Islet of Langerhans (tissue), 1 donor: ENCODE measurements around the gene GCAT.

Experiments
- FAIRE-seq: peaks from one replicate; lab custom pipeline; 2011; peaks lifted over from hg19 to GRCh38; lab: Jason Lieb, UNC

Gene GCAT

DNA sequence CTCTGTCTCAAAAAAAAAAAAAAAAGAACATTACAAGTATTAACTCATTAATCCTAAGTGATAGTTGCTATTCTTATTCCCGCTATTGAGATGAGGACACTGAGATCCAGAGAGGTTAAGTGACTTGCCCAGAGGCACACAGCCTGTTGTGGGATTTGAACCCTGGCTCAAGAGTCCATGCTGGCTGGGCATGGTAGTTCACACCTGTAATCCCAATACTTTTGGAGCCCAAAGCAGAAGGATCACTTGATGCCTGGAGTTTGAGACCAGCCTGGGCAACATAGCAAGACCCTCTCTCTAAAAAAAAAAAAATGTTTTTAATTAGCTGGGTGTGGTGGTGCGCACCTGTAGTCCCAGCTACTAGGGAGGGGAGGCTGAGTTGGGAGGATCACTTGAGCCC, 4.1 kb downstream of the GCAT start:
- no peak for FAIRE-seq

DNA sequence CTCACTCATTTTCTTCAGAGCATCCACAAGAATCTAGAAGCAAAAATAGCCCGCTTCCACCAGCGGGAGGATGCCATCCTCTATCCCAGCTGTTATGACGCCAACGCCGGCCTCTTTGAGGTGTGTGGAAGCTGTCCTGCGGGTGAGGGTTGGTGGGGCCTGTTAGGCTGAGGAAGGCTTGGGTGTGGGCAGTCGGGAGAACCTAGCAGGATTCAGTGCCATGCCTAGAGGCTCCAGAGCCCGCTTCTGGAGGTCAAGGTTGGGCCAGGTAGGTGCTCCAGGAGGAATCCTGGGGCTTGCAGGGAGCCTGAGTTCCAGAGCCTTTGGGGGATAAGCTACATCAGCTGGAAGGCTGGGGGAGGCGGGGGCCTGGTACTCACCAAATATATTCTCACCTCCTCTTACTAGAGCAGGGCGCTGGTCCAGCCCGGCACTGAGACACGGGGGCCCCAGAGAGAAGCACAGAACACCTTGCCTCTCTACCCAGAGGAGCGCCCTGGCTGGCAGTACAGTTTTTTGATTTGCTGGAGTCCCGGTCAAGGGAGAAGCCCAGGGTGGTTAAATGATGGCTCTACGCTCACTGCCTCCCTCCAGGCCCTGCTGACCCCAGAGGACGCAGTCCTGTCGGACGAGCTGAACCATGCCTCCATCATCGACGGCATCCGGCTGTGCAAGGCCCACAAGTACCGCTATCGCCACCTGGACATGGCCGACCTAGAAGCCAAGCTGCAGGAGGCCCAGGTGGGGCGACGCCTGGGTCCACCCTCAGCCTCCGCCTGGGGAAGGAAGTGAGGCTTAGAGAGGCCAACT, 5.3 kb downstream of the GCAT start:
- FAIRE-seq: no peak

DNA sequence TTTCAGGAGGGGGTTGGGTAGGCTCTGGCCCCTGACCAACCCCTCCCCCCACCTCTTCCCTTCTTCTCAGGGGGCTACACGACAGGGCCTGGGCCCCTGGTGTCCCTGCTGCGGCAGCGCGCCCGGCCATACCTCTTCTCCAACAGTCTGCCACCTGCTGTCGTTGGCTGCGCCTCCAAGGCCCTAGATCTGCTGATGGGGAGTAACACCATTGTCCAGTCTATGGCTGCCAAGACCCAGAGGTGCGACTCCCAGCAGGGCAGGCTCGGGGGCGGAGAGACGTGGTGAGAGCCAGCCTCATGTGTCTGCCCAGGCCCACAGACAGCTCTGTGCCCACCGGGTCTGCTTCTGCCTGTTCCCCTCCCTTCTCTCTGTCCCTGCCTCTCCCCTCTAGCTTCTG, 7.9 kb downstream of the GCAT start:
- FAIRE-seq: no peak

DNA sequence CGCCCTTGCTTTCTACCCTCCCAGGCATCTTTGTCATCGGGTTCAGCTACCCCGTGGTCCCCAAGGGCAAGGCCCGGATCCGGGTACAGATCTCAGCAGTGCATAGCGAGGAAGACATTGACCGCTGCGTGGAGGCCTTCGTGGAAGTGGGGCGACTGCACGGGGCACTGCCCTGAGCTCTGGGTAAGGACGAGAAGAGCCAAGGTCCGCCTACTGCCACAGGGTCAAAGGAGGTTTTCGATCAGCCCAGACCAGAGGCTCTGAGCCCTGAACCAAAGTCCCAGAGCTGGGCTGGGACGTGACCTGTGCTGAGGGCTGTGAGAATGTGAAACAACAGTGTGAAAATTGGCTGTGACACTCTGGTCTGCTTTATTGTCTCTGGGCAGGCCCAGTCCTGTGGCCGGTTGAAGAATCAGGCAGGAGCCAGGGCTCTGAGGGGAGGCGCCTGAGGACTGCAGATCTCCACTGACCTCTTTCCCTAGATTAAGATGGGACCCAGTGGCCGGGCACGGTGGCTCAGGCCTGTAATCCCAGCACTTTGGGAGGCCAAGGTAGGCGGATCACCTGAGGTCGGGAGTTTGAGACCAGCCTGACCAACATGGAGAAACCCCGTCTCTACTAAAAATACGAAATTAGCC, 8.9 kb downstream of the GCAT start:
- FAIRE-seq: no peak

DNA sequence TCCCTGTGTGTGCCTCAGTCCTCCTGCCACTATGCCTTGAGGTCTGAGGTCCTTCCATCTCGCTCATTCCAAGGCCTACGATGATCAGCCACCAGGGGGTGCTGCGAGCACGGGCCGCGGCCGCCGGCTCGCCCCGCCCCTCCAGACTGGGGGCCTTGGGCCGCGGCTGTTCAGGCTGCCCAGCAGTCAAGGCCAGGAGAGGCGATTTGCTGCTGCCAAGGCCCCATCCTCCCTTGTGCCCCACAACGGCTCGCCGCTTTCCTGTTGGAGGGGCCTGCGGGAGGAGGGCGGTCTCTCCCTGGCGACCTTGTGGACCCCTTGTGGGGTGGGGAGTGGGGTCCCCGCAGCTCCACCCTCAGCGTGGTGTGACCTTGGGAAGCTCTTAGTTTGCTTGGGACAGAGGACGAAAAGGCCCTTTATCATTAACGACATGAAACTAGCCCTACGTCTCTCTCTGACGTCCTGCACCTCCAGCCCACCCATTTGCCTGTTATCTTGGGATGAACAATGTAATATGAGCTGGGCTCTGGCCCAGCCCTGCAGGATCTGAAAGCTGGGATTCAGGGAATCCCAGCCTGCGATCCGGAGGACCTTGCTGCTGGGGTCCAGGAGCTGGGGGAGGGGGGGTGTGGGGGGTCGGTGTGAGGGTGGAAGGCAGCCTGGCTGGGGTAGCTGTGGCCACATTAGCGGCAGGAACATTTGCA, 10.1 kb downstream of the GCAT start:
- no peak for FAIRE-seq

DNA sequence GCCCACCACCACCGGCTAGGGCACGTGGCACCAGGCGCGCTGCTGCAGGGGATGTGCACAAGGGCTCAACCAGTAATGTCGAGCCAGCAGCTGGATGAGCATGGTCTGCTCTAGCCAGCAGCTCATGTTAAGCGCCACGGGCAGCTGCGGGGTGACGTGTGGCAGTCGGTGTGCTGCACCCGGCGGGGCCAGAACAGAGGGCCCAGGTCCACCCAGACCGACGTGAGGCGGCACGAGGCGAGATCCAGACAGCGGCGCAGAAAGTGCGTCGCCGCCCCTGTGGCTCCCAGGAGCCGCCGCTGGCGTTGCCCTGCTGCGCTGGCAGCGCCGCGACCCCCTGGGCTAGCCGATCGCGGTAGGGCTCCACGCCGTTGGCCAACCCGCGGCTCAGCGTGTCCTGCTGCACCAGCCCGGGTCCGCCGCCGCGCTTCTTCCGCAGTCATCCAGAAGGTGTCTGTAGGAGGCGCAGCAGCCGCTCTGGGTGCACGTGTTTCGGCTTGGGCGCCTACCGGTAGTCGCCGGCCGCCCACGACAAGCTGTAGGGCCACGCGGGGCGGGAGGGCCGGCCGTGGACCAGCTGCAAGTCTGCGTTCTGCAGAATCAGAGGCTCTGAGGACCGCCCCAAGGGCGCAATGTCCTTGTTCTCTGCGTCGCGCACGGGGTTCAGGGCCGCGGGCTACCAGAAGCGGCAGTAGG, 10.8 kb downstream of the GCAT start:
- no peak for FAIRE-seq

DNA sequence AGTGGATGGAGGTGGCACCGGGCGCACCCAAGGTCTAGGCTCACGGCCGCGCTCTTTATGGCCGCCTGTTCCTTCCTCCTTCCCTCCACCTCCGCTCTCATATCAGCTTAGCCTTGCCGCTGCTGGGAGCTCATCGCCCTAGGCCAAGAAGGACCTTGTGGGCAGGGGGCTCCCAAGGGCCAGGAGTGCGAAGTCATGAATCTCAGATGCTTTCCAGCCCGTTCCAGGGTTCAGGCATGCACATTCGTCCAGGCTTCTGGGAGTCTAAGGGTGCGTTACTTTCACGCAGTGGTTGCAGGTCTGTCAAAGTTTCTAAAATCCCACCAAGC, 11.3 kb downstream of the GCAT start:
- FAIRE-seq: no peak

DNA sequence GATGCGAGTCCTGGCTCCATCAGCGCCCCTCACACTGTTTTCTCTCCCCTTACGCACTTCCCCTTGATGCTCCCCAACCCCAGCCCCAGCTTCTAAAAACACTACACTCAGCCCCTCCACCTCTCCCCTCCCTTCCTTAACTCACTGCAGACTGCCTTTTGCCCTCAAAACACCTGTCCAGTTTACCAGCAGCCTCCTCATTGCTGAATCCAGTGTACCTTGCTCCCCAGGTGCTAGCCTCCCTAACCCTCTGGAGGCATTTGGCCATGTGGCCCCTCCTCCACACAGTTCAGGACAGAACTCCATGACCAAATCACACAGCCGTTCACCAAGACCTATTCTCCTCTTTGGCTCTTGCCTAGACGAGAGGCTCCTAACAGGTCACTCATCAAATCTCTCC, 12.6 kb downstream of the GCAT start:
- no peak for FAIRE-seq

DNA sequence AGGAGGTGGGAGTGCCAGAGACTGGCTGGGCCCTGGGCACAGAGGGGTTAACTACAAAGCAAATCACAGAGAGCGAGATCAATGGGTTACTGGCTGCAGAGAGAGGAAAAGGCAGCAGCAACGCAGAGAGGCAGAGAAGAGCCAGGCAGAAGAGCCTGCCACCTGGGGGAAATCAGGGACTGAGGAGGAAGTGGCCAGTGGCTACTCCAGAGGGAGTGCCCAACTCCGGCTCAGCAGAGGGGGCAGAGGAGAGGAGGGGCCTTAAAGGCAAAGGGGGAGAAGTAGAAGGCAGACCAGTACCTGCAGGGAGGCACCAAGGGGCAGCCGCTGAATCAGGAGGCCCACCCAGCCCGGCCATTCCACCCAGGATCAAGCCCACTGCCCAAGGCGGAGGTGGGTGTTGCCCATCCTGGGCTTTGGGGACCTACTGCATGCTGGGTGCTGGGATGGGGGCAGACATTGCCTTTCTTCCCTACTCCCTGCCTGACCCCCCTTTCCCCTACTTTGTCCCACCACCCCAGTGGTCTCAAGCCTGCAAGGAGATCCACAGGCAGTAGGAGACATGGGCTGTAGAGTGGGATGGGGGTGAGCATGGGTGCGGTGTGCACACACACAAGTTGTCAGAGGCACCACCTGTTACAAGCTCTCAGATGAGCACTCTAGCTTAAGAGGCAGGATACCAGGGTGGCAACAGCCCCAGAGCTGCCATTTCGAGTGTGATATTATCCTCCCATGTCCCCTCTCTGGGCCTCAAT, 14.5 kb downstream of the GCAT start:
- no peak for FAIRE-seq

DNA sequence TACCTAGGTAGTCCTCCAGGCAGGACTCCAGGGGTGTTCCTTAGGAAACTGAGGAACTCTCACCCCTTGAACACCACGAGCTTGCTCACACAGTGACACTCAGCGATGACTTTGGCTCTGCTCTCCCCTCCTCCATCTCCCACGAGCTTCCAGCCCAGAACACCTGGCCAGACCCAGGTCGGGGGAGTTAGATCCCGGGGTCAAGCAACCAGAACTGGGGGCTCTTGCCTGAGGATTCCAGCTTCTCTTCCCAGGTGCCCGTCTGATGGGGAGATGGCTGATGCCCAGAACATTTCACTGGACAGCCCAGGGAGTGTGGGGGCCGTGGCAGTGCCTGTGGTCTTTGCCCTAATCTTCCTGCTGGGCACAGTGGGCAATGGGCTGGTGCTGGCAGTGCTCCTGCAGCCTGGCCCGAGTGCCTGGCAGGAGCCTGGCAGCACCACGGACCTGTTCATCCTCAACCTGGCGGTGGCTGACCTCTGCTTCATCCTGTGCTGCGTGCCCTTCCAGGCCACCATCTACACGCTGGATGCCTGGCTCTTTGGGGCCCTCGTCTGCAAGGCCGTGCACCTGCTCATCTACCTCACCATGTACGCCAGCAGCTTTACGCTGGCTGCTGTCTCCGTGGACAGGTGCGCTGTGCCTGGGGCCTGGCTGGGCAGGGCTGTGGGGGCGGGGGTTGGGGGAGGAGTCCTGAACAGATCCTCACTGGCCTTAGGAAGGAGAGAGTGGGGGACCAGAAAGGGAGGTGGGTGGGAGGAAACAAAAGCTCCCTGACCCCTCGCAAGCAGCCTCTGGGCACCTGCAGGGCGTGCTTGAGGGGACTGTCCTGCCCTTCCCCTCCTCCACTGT, 15.6 kb downstream of the GCAT start, which contains the start of gene GALR3:
Gene GALR3 (plus strand): TSS at position 249 of the 852 bp plus-strand sequence. CDS start 25 bp downstream, at position 274.
- FAIRE-seq: no peak

DNA sequence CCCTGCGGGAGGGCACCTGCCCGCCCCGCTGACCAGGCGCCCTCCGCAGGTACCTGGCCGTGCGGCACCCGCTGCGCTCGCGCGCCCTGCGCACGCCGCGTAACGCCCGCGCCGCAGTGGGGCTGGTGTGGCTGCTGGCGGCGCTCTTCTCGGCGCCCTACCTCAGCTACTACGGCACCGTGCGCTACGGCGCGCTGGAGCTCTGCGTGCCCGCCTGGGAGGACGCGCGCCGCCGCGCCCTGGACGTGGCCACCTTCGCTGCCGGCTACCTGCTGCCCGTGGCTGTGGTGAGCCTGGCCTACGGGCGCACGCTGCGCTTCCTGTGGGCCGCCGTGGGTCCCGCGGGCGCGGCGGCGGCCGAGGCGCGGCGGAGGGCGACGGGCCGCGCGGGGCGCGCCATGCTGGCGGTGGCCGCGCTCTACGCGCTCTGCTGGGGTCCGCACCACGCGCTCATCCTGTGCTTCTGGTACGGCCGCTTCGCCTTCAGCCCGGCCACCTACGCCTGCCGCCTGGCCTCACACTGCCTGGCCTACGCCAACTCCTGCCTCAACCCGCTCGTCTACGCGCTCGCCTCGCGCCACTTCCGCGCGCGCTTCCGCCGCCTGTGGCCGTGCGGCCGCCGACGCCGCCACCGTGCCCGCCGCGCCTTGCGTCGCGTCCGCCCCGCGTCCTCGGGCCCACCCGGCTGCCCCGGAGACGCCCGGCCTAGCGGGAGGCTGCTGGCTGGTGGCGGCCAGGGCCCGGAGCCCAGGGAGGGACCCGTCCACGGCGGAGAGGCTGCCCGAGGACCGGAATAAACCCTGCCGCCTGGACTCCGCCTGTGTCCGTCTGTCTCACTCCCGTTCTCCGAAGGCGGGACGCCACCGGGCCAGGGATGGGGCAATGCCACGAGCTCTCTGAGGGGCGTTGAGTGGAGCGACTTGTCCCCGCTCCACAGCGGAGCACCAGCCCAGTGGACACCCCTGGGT, 17.2 kb downstream of the GCAT start:
- no peak for FAIRE-seq

DNA sequence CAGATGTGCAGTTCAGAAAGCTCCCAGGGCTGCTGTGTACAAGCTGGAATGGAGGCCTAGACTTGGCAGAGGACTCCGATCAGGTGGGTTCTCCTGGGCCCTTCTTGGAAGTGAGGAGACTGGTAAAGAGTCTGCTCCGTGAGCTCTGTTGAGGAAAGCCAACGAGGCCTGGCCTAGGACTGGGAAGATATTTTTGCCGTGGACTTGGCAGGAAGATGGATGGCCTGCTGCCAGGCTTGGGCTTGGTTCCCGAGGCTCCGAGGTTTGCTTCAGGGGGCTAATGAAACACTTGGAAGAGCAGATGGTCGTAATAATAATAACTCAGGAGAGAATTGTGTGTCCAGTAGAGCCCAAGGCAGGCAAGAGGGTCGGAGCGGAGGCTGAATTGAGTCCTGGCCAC, 19.3 kb downstream of the GCAT start:
- FAIRE-seq: no peak

DNA sequence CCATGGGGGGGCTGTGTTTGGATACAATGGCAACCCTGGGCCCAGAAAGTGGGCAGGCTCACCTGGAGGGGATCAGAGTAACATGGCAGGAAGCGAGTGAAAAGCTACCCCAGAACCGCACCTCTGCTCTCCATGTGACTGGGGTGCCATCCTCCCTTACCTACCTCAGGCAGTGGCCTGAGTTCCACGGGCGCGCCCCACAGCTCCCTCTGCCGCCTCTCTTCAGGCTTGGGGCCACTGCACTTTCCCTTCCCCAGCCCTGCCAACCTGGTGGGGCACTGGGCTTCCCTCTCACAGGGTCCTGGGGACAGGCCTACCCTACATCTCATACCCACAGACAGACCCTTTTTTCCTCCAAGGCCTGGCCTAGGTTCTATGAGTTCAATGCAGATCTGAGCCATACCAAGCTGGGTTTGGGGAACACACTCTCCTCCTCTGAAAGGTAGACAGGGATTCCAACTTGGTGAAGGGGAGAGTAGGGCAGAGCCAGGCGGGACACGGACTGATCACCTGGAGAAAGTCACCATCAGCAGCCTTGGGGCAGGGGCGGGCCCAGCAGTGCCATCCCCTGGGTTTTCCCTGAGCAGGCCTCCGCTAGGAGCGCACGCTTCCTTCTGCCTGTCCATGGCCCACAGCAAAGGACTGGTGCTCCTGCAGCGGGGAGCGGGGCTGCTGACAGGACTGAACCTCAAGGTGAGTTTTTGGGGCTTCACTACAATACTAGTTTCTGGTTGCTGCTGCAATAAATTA, 22.5 kb downstream of the GCAT start:
- FAIRE-seq: no peak

DNA sequence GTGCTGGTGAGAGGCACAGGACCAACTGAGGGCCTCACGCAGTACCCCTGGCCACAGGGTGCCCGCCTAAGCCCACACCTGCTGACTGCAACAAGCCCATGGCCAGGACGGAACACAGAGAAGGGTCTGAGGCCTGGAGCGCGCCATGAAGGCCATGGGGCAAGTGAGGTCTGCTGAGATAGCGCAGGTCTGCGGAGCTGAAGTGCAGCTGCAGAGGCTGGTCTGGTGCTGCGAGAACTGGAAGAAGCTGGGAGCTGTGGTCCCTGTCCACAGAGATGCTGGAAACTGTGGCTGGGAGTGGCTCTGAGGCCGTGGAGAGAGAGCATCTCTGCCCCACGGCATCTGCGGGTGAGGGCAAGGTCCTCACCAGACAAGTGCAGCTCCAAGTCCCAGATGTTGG, 23.7 kb downstream of the GCAT start:
- no peak for FAIRE-seq

DNA sequence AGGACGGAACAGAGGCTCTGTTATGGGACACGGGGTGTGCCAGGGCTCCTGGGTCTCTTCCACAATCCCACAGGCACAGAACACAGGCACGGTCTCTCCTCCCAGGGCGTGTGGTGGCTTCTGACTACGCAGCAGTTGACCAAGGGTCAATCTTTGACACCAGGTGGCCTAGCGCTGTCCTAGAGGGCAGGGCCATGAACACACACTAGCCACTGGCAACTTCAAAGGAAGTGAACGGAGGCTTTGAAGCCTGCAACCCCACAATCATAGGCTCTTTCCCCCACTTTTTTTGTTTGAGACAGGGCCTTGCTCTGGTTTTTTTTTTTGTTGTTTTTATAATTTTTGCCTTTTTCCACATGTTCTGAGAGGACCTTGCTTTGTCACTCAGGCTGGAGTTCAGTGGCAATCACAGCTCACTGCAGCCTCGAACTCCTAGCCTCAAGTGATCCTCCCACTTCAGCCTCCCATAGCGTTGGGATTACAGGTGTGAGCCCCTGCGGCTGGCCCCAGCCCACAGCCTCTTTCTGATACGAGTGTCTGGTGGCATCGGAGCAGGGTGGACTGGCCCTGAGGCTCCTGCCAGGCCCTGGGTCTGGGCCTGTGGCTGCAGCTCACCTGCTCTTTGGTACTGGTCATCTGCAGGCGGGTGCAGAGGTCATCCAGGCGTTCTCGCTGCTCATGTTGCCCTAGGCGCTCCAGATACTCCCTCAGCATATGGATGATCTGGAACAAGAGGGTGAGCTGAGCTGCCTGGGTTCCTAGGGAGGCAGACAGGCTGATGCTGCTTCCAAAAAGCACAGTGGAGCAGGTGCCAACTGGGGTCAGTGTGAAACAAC, 24.5 kb downstream of the GCAT start:
- no peak for FAIRE-seq

DNA sequence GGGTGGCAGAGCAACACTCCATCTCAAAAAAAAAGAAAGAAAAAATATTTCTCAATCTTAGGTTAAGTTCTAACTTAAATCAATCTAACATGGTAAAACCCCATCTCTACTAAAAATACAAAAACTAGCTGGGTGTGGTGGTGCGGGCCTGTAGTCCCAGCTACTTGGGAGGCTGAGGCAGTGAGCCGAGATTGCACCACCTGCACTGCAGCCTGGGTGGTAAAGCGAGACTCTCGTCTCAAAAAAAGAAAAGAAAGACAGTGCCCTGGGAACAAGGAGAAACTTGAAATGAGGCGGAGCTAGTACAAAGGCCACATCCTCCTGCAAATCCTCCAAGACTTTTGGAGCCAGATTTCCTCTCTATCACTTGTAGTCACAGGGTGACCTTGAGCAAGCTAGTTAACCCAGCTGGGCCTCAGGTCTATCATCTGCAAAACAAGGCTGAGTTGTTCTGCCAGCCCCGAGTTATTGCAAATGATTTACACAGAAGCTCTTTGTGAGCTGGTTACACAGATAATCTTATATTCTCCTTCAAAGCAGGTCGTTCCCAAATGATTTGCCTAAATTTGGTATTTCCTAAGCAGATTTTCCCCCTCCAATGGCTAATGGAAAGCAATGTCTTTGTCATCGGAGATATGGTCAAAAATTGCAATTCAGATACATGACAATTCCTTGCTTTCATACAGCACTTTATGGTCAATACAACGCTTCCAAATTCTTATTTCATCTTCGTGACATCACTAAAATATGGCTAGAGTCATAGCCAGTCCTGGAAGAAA, 34.5 kb downstream of the GCAT start:
- no peak for FAIRE-seq

DNA sequence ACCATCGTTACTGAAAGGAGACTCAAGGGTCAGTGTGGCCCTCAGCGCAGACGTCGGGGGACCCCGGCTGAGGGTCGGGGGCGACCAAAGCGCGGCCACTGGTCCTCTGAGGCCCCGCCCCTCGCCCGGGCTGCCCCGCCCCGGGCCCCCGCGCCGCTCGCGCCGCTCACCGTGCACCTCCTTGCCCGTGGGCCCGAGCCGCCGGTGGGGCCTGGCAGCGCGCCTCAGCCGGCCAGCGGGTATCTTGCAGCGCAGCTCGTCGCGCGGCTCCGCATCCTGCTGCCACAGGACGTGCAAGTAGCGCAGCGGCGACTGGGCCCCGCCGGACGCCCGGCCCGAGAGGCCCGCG, 36.0 kb downstream of the GCAT start:
- FAIRE-seq: no peak

DNA sequence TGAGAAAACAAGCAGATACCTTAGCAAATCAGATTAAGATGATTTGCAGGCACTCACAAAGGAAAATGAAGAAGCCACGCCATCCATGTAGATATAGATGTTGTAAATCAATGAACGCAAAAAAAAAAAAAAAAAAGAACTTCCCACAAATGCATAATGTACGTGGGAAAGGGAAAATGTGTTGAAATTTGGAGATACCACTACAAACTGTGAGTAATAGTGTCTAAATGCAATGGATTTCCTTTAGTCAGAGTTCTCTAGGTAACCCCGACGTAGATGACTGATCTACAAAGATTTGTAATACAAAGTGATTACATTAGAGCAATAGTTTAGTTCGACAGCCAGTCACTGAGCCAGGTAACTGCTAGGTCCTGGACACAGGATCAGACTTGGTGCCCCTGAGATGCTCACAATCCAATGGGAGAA, 37.2 kb downstream of the GCAT start:
- no peak for FAIRE-seq
